Bronchial epithelial cell (primary cell): ENCODE data around the gene USP20. TPM values are rescaled to one million over a fixed set of nuclear protein-coding genes. Genes with fewer than 3 reads are reported as not detected.

Experiments used
- DNase-seq: peaks from one replicate; pipeline ENCODE4 v3.0.0-alpha.2; 2010; ENCODE audit warnings: low read depth
- FAIRE-seq: peaks from 2 replicates; lab custom pipeline; 2011; peaks lifted over from hg19 to GRCh38; lab: Jason Lieb, UNC
- H3K27me3 ChIP-seq: 2 replicates; pipeline ENCODE4 v1.5.1; 2011; ENCODE audit warnings: low read length; ENCODE audit not compliant: control insufficient read depth, insufficient read depth
- H3K36me3 ChIP-seq: 2 replicates; pipeline ENCODE4 v1.5.1; 2011; ENCODE audit warnings: low read length; ENCODE audit not compliant: control insufficient read depth, insufficient read depth
- H3K4me3 ChIP-seq: 2 replicates; pipeline ENCODE4 v1.5.1; 2011; ENCODE audit warnings: mild to moderate bottlenecking, low read depth, low read length, control low read depth
- total RNA-seq: library from RNA; depleted of rRNA; stranded (reverse); fragments of >200 nt; gene quantifications from 2 replicates; pipeline ENCODE4 v1.2.1, GENCODE V29; 2014
- TF ChIP-seq, protein P1 (sequence below): IDR thresholded peaks from 2 replicates; pipeline ENCODE4 v1.5.1; 2011; ENCODE audit warnings: mild to moderate bottlenecking, moderate library complexity, low read length, control low read depth, inconsistent platforms; ENCODE audit not compliant: insufficient read depth, severe bottlenecking

The USP20 gene
- total RNA-seq, 1 donor from 2014 or later: 5.5 TPM

DNA sequence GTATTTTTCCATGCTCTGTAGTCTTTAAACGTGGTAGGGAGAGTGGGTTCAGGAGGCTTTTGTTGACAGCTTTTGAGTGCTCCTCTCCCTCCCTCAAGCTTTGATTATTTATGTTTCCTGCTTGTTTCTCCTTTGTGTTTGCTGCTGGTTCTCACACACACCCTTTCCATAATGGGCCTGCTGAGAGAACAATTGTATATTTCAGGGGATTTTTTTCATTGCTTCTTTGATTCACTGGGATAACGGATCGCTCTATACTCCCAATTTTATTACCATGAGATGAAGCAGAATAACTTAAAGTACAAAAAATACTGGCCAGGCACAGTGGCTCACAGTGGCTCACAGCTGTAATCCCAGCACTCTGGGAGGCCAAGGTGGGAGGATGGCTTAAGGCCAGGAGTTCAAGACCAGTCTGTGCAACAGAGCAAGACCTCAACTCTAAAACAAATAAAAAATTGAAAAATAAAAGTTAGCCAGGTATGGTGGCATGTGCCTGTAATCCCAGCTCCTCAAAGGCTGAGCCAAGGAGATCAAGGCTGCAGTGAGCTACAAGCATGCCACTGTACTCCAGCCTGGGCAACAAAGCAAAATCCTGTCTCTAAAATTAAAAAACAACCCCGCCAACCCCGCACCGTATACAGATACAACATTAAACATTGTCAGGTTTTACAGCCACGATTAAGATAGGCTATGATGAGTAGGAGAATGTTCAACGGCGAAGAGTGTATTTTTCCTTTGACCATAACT, 66.9 kb downstream of the USP20 start:
- DNase-seq: no peak
- Histone ChIP-seq H3K36me3 (peaks cover 5% of the 10 kb centered on the region), H3K27me3 (no peaks in the 10 kb centered on the region), H3K4me3 (no peak overlapping the region)
- TF ChIP-seq, protein P1, sequence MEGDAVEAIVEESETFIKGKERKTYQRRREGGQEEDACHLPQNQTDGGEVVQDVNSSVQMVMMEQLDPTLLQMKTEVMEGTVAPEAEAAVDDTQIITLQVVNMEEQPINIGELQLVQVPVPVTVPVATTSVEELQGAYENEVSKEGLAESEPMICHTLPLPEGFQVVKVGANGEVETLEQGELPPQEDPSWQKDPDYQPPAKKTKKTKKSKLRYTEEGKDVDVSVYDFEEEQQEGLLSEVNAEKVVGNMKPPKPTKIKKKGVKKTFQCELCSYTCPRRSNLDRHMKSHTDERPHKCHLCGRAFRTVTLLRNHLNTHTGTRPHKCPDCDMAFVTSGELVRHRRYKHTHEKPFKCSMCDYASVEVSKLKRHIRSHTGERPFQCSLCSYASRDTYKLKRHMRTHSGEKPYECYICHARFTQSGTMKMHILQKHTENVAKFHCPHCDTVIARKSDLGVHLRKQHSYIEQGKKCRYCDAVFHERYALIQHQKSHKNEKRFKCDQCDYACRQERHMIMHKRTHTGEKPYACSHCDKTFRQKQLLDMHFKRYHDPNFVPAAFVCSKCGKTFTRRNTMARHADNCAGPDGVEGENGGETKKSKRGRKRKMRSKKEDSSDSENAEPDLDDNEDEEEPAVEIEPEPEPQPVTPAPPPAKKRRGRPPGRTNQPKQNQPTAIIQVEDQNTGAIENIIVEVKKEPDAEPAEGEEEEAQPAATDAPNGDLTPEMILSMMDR: no peak
- FAIRE-seq: no peak

DNA sequence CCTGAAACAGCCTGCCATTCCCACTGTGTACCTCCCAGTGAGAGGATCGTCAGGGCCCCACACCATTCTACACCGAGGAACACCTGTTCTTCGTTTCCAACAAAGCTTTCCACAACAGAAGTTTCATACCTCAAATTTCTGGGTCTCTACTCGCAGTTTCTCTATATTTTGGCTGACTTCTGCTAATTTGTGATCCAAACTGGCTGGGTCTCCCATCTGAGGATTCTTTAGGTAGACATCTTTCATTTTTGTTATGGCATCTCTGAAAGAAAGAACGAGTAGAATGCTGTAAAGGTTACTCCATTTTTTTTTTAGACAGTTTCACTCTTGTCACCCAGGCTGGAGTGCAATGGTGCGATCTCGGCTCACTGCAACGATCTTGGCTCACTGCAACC, 67.5 kb downstream of the USP20 start:
- DNase-seq (no peak), FAIRE-seq (no peak)
- peaks cover 5% of the 10 kb centered on the region for H3K36me3 ChIP-seq
- H3K4me3 ChIP-seq: no peak overlapping the region
- TF ChIP-seq, protein P1: no peak
- H3K27me3 ChIP-seq: no peaks in the 10 kb centered on the region

DNA sequence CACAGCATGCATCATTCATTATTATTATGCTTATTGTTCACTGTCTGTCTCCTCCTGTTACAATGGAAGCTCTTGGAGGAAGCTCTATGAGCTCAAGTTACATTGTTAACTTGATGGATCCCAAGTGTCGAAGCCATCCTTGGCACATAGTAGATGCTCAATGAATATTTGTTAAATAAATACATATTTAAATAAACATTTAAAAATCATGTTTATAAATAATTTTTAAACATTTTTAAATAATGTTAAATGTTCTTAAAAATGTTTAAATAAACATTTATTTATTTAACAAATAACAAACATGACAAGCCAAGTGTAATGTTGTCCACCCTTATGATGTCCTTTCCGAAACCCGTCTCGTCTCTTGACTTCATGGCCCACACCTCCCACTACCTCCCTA, 69.5 kb downstream of the USP20 start:
- peaks cover 5% of the 10 kb centered on the region for H3K36me3 ChIP-seq
- FAIRE-seq (no peak), DNase-seq (no peak)
- H3K27me3 ChIP-seq: no peaks in the 10 kb centered on the region
- H3K4me3 ChIP-seq: no peak overlapping the region
- TF ChIP-seq, protein P1: no peak

DNA sequence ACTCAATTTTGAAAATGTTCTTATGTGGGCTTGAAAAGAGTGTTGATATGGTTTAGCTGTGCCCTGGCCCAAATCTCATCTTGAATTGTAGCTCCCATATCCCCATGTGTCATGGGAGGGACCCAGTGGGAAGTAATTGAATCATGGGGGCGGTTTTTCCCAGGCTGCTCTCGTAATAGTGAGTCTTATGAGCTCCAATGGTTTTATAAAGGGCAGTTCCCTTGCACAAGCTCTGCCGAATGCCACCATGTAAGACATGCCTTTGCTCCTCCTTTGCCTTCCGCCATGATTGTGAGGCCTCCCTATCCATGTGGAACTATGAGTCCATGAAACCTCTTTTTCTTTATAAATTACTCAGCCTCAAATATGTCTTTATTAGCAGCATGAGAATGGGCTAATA, 71.0 kb downstream of the USP20 start:
- TF ChIP-seq, protein P1: no peak
- H3K4me3 ChIP-seq: no peak overlapping the region
- DNase-seq (no peak), FAIRE-seq (no peak)
- H3K36me3 ChIP-seq: peaks cover 3% of the 10 kb centered on the region
- no peaks in the 10 kb centered on the region for H3K27me3 ChIP-seq

DNA sequence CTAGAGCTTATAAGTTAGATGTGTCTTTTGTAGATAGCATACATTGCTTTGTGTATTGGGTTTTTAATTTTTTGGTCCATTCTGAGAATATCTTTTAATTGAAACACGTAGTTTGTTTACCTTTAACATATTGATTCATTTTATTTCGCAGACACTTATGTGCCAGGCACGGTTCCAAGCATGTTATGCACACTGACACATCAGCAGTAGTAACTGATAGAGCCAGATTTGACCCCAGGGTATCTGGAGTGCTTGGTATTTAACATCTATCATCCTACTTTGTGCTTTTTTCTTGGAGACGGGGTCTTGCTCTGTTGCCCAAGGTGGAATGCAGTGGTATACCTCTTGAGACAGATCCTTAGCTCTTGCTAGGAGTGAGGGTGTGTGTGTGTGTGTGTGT, 71.9 kb downstream of the USP20 start:
- H3K27me3 ChIP-seq: no peaks in the 10 kb centered on the region
- H3K36me3 ChIP-seq: peaks cover 2% of the 10 kb centered on the region
- H3K4me3 ChIP-seq: no peak overlapping the region
- DNase-seq (peak; percentile 56), FAIRE-seq (no peak)
- TF ChIP-seq, protein P1: no peak

DNA sequence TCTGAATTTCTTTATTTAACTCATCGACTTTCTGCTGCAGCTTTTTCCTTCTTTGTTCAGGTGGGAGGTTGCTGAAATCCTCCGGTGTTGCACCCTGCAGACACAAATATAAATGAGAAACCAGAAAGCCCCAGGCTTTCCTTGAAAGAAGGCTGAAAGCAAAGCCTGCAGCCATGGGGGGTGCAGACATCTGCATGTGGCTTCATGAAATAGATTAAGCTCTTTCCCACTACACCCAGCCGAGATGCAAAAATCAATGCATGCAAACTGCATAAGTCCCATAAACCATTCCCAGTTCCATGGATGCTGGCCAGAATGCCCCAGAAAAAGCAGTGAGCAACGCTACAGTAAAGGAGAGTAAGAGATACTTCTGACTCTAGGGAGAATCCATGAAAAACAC, 73.6 kb downstream of the USP20 start:
- TF ChIP-seq, protein P1: no peak
- FAIRE-seq (no peak), DNase-seq (no peak)
- Histone ChIP-seq H3K27me3 (no peaks in the 10 kb centered on the region), H3K36me3 (no peaks in the 10 kb centered on the region), H3K4me3 (no peak overlapping the region)
